Stomach (tissue), 9 donors: ENCODE results near the gene PODXL2. TPM values are rescaled to one million over a fixed set of nuclear protein-coding genes. Genes with fewer than 3 reads are reported as not detected.

Source experiments
- DNase-seq, 2 donors: peaks; one replicate each; pipeline versions ENCODE4 v3.0.0 to v3.0.0-alpha.2; 2013 to 2019
- H3K27ac ChIP-seq, 5 donors: fragments of 200-600 bp in 4 of 5; sonication (generic) in 4 of 5; one replicate each; pipeline ENCODE4 v1.5.1; 2013 to 2019; ENCODE audit warnings: mild to moderate bottlenecking in 1 of 5, moderate library complexity in 1 of 5
- H3K27me3 ChIP-seq, 3 donors: fragments of 200-600 bp; sonication (generic); one replicate each; pipeline ENCODE4 v1.5.1; 2017 to 2019; ENCODE audit warnings: mixed run types in 1 of 3
- H3K36me3 ChIP-seq, 4 donors: fragments of 200-600 bp; sonication (generic); 1 replicate in 3 of 4; 2 replicates in 1 of 4; pipeline ENCODE4 v1.5.1; 2016 to 2019
- H3K4me1 ChIP-seq, 4 donors: fragments of 200-600 bp; sonication (generic); one replicate each; pipeline ENCODE4 v1.5.1; 2016 to 2019
- H3K4me3 ChIP-seq, 4 donors: fragments of 200-600 bp; sonication (generic) in 3 of 4; one replicate each; pipeline ENCODE4 v1.5.1; 2016 to 2019; ENCODE audit warnings: mild to moderate bottlenecking in 1 of 4
- H3K9me3 ChIP-seq, 4 donors: fragments of 200-600 bp; sonication (generic); one replicate each; pipeline ENCODE4 v1.5.1; 2016 to 2019
- CTCF ChIP-seq, 7 experiments: fragments of 450-650 bp in 4 of 7; fragments of 200-600 bp in 3 of 7; sonication (generic) in 3 of 7; IDR thresholded peaks; one replicate each; pipeline ENCODE4 v1.5.1; 2016 to 2019; ENCODE audit warnings: antibody characterized with exemption in 7 of 7, control low read depth in 2 of 7, mild to moderate bottlenecking in 1 of 7
- EP300 ChIP-seq: sonication (generic); formaldehyde crosslinking; IDR thresholded peaks from one replicate; pipeline ENCODE4 v1.6.1; 2017; ENCODE audit warnings: antibody characterized with exemption
- POLR2A ChIP-seq, 4 donors: fragments of 450-650 bp; IDR thresholded peaks; one replicate each; pipeline ENCODE4 v1.6.1; 2016; ENCODE audit warnings: antibody characterized with exemption in 4 of 4, control low read depth in 2 of 4, mild to moderate bottlenecking in 1 of 4, moderate library complexity in 1 of 4
- POLR2AphosphoS5 ChIP-seq, 3 donors: sonication (generic); formaldehyde crosslinking; IDR thresholded peaks; one replicate each; pipeline ENCODE4 v1.6.1; 2016; ENCODE audit warnings: antibody characterized with exemption in 3 of 3
- WGBS, 5 donors: extraction: QIAGEN DNeasy Blood & Tissue Kit in 3 of 5; methylation state at CpG; one replicate each; pipeline versions ENCODE4 v1.1.5 to v1.1.7; 2013 to 2018; 5-methylcytosine and 5-hydroxymethylcytosine counted together
- intact Hi-C: fragments of 100-400 bp; cut with DNase I; formaldehyde crosslinking; loops from one replicate; pipeline ENCODE4 v1.15.1; 2023; ENCODE audit warnings: low total_unique reads
- polyA plus RNA-seq, 3 donors: library from polyadenylated mRNA; stranded (reverse); fragments of 200-250 nt; gene quantifications; one replicate each; pipeline ENCODE4 v1.2.3, GENCODE V29; 2013
- total RNA-seq, 5 donors: library from RNA; depleted of rRNA; stranded (reverse); fragments of >200 nt; gene quantifications; one replicate each; pipeline versions ENCODE4 v1.1.0 to v1.2.3, GENCODE V29; 2014 to 2016
- donor health status: healthy with polysubstance abuse.
- donor health status: Bipolar disorder and iron deficiency.
- donor health status: healthy.

Gene PODXL2
- total and polyA plus RNA-seq, 8 donors: 5.3 to 50.9 (median 12.1) TPM

DNA sequence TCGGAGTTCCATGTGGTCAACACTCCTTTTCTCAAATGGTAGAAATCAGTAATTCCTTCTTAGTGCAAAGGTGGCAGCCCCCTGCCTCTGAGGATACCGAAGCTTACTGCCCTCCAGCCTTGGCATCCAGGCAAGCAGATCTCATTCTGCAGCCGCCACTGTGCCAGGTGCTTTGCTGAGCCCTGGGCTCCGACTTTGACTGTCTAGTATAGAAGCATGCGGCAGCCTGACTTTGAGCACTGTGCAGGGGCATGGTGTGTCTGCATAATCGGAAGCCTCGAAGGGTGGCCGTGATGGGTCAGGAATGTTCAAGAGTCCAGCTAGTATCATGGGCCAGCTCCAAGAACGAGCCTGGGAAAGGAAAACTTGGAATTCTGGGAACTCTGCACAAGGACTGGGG, 83.5 kb downstream of the PODXL2 start:
- WGBS, 5 donors: 82 to 90% (median 84%) methylated on average over 9 of the region's 9 CpGs

DNA sequence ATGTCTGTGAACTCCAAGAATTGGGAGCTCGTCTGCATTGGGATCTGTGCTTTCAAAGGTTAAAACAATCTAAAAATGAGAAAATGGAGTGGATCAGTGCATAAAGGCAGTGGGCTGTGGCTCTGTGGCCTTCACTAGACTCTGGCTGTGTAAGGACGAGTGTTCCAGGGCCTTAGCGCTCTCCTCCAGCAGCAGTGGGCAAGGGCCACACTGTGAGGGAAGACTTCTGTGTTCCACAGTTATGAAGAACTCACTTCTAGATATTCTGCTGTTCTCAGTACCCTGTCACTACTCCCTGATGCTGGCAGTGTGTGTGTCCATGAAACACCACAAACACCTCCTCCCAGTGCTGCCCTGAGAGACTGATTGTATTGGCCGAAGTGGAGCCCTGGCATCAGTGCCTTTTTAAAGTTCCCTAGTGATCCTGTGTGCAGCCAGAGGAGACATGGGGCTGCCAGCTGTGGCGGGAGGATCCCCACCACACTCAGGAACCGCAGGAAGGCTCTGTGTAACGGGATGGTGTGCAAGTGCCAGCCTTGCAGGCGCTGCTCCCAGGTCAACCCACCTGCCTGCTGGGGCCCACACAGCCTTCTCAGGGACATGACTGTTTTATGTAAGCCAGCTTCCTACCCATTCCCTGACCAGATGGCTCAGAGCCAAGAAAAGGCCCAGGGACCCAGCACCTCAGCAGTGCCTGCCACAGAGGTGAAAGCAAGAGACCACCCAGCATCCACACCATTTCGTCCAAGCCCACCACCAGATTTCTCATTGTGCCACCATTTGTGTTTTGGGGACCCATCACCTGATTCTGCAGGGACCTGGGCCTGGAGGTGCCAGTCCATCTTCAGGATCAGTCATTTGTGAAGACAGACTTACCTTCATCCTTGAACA, 84.1 kb downstream of the PODXL2 start:
- peaks cover 0 to 42% (median 11%) of the 10 kb centered on the region in 4 donors for H3K4me1 ChIP-seq
- TF ChIP-seq POLR2A (IDR thresholded peaks at IDR 0.05) (no peak), POLR2AphosphoS5 (IDR thresholded peaks at IDR 0.05) (no peak), EP300 (no peak), CTCF (IDR thresholded peaks at IDR 0.05) (no peak)
- no peak for DNase-seq
- 73 to 85% (median 81%) methylated on average over 7 to 9 of the region's 9 CpGs for WGBS, 5 donors
- no peaks in the 10 kb centered on the region for H3K9me3 ChIP-seq
- H3K4me3 ChIP-seq: no peak overlapping the region
- H3K27ac ChIP-seq: peak overlapping the region in 3 of 5 donors; percentile 40 to 66 (median 49)
- H3K36me3 ChIP-seq: peaks cover 0 to 14% (median 4%) of the 10 kb centered on the region in 4 donors
- H3K27me3 ChIP-seq: no peaks in the 10 kb centered on the region
- intact Hi-C loops: no loop called here

More for the DNA sequence above, 83.5 kb downstream of the PODXL2 start:
- no peaks in the 10 kb centered on the region for H3K27me3 ChIP-seq
- no peak for TF ChIP-seq CTCF (IDR thresholded peaks at IDR 0.05)
- no peak for TF ChIP-seq EP300
- no peak for TF ChIP-seq POLR2AphosphoS5 (IDR thresholded peaks at IDR 0.05)
- TF ChIP-seq POLR2A (IDR thresholded peaks at IDR 0.05): no peak
- H3K27ac ChIP-seq: peak overlapping the region in 1 of 5 donors; percentile 40
- peaks cover 0 to 14% (median 4%) of the 10 kb centered on the region in 4 donors for H3K36me3 ChIP-seq
- H3K9me3 ChIP-seq: no peaks in the 10 kb centered on the region
- DNase-seq: no peak
- no peak overlapping the region for H3K4me3 ChIP-seq
- intact Hi-C loops: no loop called here
- H3K4me1 ChIP-seq: peaks cover 0 to 39% (median 14%) of the 10 kb centered on the region in 4 donors

GRCh38 chr3:127714125-127714571, 85.2 kb downstream of the PODXL2 start:
- Histone ChIP-seq H3K27me3 (no peaks in the 10 kb centered on the region), H3K27ac (peak overlapping the region in 3 of 5 donors; percentile 40 to 66 (median 49)), H3K9me3 (no peaks in the 10 kb centered on the region), H3K4me3 (no peak overlapping the region), H3K4me1 (peaks cover 0 to 42% (median 9%) of the 10 kb centered on the region in 4 donors), H3K36me3 (peaks cover 0 to 18% (median 4%) of the 10 kb centered on the region in 4 donors)
- intact Hi-C loops: no loop called here
- no peak for TF ChIP-seq CTCF (IDR thresholded peaks at IDR 0.05)
- no peak for TF ChIP-seq POLR2A (IDR thresholded peaks at IDR 0.05)
- no peak for TF ChIP-seq POLR2AphosphoS5 (IDR thresholded peaks at IDR 0.05)
- TF ChIP-seq EP300: no peak
- WGBS, 5 donors: 55 to 67% (median 56%) methylated on average over 10 of the region's 10 CpGs
- no peak for DNase-seq

DNA sequence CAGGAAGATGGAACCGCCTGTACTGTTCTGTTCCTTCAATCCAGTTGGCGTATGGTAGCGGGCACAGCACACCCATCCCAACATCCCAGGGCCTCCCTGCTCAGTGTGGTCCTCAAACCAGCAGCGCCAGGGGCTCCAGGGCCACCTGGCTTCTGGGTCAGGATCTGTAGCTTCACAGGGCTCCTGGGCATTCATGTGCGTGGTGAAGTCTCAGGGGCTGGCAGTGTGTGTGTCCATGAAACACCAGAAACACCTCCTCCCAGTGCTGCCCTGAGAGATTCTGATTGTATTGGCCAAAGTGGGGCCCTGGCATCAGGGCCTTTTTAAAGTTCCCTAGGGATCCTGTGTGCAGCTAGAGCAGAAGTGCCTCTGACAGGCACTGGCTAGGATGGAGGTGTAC, 85.9 kb downstream of the PODXL2 start:
- Histone ChIP-seq H3K36me3 (peaks cover 0 to 18% (median 4%) of the 10 kb centered on the region in 4 donors), H3K4me1 (peaks cover 0 to 36% (median 9%) of the 10 kb centered on the region in 4 donors), H3K27me3 (no peaks in the 10 kb centered on the region), H3K4me3 (no peak overlapping the region), H3K27ac (peak overlapping the region in 2 of 5 donors; percentile 9 to 20), H3K9me3 (no peaks in the 10 kb centered on the region)
- intact Hi-C loops: no loop called here
- DNase-seq: no peak
- 94 to 100% (median 98%) methylated on average over 1 to 5 of the region's 5 CpGs for WGBS, 5 donors
- no peak for TF ChIP-seq EP300
- TF ChIP-seq POLR2A (IDR thresholded peaks at IDR 0.05): no peak
- no peak for TF ChIP-seq POLR2AphosphoS5 (IDR thresholded peaks at IDR 0.05)
- no peak for TF ChIP-seq CTCF (IDR thresholded peaks at IDR 0.05)
